ENCODE measurements around the gene CCDC183. TPM values are rescaled to one million over a fixed set of nuclear protein-coding genes. Genes with fewer than 3 reads are reported as not detected.
A peak's percentile ranks its signal among the peaks of the same experiment; 100 is the strongest.

CCDC183 gene
- total RNA-seq, 1 experiment from 2014 or later = 1.1 TPM

DNA sequence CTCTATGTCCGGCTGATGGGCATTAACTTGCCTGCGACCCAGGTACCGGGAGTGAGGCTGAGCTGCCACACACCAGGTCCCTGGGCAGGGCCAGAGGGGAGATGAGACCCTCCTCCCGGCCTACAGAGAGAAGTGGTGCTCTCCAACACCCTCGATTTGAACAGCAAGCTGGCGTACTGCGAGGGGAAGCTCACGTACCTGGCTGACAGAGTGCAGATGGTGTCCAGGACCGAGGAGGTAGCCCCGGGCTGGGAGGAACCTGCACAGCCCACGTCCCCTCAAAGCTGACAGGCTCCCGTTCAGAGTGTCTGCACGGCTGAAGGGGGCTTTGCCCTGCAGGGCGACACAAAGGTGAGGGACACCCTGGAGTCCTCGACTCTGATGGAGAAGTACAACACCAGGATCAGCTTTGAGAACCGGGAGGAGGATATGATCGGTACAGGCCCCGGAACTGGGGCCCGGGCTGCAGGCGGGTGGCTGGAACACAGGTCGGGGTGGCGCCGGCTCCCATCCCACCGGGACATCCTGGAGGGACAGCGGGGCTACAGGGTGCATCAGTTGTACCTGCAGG, 10.6 kb downstream of the CCDC183 start:
- H3K4me3 Mint-ChIP-seq = peak overlapping the region; percentile 80 to 91
- Histone ChIP-seq H2BK20ac (ENCODE audit: low read depth, low read length, poor library complexity, severe bottlenecking) (no peak overlapping the region), H4K91ac (ENCODE audit: insufficient read length, low read depth, low read length) (no peak overlapping the region), H3K23ac (ENCODE audit: insufficient read length, low read depth, low read length) (no peak overlapping the region), H3K23me2 (ENCODE audit: insufficient read length, low read depth, low read length, poor library complexity, severe bottlenecking) (peaks cover 15% of the 10 kb centered on the region), H2BK12ac (ENCODE audit: insufficient read length, low read depth, low read length) (no peak overlapping the region), H3K9ac (ENCODE audit: extremely low read depth, insufficient read length, low read length) (no peak overlapping the region), H4K5ac (ENCODE audit: insufficient read length, low read depth, low read length) (no peak overlapping the region), H2BK15ac (ENCODE audit: low read depth, low read length) (no peak overlapping the region), H2BK5ac (ENCODE audit: insufficient read length, low read length) (no peak overlapping the region), H3T11ph (ENCODE audit: low read length) (no peak overlapping the region), H3K27me3 (ENCODE audit: insufficient read depth, low read length) (no peaks in the 10 kb centered on the region; the same call in 1 of the 2 replicates), H4K8ac (replicated peaks; ENCODE audit: insufficient read length, low read depth, low read length) (no peak overlapping the region), H2AK5ac (ENCODE audit: insufficient read length, low read length) (no peak overlapping the region), H3K9me3 (ENCODE audit: control insufficient read depth, low read depth, low read length) (no peaks in the 10 kb centered on the region), H3K56ac (ENCODE audit: insufficient read length, low read depth, low read length) (no peak overlapping the region), H3K14ac (ENCODE audit: insufficient read depth, low read length) (no peak overlapping the region), H2BK120ac (ENCODE audit: low read depth, low read length, poor library complexity, severe bottlenecking) (no peak overlapping the region), H3K4me1 (ENCODE audit: insufficient read depth, low read length) (no peaks in the 10 kb centered on the region), H2AFZ (ENCODE audit: low read length) (no peak overlapping the region), H3K79me2 (ENCODE audit: insufficient read depth, low read length) (peaks cover 9% of the 10 kb centered on the region; the same call in 1 of the 2 replicates), H3K18ac (ENCODE audit: insufficient read length, low read depth, low read length) (no peak overlapping the region), H3K27ac (ENCODE audit: insufficient read length, low read depth, low read length) (no peak overlapping the region), H3K4me2 (ENCODE audit: insufficient read depth, insufficient read length, low read length) (peak overlapping the region; percentile 88), H3K4ac (ENCODE audit: low read depth, low read length) (no peak overlapping the region), H4K20me1 (ENCODE audit: control insufficient read depth, insufficient read depth, insufficient read length) (peaks cover 4% of the 10 kb centered on the region), H3K79me1 (ENCODE audit: insufficient read depth, low read depth, low read length, poor library complexity, severe bottlenecking) (peaks cover 11% of the 10 kb centered on the region)
- peaks cover 16 to 27% of the 10 kb centered on the region in 2 experiments for H3K4me1 Mint-ChIP-seq
- H3K27ac Mint-ChIP-seq = no peak overlapping the region
- no peaks in the 10 kb centered on the region for H3K9me3 Mint-ChIP-seq
- TF ChIP-seq, protein P1, sequence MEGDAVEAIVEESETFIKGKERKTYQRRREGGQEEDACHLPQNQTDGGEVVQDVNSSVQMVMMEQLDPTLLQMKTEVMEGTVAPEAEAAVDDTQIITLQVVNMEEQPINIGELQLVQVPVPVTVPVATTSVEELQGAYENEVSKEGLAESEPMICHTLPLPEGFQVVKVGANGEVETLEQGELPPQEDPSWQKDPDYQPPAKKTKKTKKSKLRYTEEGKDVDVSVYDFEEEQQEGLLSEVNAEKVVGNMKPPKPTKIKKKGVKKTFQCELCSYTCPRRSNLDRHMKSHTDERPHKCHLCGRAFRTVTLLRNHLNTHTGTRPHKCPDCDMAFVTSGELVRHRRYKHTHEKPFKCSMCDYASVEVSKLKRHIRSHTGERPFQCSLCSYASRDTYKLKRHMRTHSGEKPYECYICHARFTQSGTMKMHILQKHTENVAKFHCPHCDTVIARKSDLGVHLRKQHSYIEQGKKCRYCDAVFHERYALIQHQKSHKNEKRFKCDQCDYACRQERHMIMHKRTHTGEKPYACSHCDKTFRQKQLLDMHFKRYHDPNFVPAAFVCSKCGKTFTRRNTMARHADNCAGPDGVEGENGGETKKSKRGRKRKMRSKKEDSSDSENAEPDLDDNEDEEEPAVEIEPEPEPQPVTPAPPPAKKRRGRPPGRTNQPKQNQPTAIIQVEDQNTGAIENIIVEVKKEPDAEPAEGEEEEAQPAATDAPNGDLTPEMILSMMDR (conservative IDR thresholded peaks at IDR 0.05) = no peak
- peaks cover 20% of the 10 kb centered on the region for H3K27me3 Mint-ChIP-seq (ENCODE audit: low read depth)
- WGBS (ENCODE audit: extremely low coverage, insufficient read length, low lambda C conversion rate) = no CpG with 5 or more reads among the region's 25 CpGs
- H3K36me3 Mint-ChIP-seq (ENCODE audit: insufficient read depth in 1 of 3, low read depth in 3 of 3) = peaks cover 21 to 38% (median 33%) of the 10 kb centered on the region in 3 experiments; a peak in 6 of 7 replicates
- peak; percentile 27 for DNase-seq
